Measurements from ENCODE around the gene PDE2A.

PDE2A gene

DNA sequence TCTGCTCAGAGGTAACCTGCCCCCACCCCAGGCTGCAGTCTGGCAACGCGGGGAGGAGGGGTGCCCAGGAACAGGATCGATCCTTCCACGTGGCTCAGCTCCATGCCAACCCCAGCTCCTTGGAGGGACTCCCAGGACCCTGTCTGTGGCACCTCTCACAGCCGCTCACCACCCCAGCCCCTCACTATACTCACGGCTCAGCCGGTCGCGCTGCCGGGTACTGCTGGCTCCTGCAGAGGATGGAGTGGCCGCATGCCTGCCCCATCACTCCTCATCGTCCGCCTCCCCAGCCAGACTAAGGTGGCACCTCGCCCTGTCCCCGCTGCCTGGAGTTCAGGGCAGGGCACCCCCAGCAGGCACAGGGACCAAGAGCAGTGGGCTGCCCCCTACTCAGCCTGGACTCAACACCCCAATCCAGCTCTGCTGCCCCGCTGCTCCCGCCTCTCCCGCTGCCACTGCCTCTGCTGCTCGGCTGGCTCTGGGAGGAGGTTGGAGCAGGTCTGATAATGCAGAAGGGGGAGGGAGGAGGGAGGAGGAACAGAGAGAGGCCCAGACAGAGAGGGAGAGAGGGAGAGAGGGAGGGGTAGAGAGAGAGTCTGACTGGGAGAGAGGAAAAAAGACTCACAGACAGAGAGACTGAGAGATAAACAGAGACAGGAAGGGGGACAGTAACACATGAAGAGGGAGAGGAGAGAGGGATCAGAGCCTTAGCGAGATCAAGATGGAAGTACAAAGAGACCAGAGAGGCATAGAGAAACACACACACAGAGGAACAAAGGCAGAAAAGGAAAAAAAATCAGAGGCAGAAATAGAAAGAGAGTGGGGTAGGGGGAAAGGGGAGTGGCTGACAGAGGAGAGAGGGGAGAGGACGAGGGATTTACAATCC, at the start of gene PDE2A:
Gene PDE2A, minus strand, starts transcription at position 480 of the 886 bp plus-strand sequence. Its CDS starts 215 bp downstream, at position 265.
- DNase-seq (ENCODE audit: low read depth in 3 of 3) = no peak

DNA sequence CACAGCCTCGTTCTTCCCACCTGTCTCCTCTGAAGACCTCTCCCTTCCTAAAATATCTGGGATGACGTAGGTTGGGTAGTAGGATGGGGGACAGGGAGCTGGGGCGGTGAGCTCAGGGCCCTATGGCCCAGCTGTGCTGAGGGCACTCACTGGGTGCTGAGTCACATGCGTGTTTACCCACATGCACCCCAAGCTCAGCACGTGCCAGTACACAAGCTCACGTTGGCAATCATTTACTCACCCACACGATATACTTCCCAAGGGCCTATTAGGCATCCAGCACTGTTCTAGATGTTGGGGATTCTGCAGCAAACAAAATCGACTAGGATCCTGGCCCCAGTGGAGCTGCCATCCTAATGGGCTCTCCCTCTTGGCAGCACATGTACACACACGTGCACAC, 49.3 kb upstream of the PDE2A start:
- DNase-seq (ENCODE audit: low read depth in 3 of 3) = no peak

DNA sequence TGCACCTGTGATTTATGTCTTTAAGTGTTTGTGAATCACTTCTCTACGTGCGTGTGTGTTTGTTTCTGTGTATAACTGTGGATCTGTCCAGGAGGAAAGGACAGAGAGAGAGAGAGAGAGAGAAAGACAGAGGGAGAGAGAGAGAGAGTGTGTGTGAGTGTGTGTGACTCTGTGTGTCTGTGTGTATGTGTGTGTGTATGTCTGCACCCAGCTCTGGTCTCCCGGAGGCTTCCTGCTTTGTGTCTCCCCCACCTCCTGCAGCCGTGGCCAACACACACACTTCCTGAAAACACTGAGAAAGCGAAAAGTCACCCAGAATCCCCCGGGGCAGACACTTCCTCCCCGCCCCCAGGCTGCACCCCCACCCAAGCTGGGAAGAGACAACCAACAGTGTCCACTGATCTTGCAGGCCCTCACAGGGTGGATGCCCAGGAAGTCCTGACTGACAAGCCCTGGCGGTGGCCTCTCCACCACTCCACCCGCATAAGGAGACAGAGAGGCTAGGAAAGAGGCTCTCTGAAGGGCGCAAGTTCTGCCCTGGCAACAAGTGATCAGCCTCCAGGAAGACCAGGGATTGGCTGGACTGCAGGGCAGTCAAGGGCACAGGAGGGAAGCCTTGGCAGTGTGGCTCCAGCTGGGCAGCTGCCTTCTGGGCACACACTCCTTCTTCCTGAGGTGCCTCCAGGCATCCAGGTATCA, 48.0 kb upstream of the PDE2A start:
- DNase-seq (ENCODE audit: low read depth in 3 of 3) = peak; percentile 67 to 70 (median 68)

DNA sequence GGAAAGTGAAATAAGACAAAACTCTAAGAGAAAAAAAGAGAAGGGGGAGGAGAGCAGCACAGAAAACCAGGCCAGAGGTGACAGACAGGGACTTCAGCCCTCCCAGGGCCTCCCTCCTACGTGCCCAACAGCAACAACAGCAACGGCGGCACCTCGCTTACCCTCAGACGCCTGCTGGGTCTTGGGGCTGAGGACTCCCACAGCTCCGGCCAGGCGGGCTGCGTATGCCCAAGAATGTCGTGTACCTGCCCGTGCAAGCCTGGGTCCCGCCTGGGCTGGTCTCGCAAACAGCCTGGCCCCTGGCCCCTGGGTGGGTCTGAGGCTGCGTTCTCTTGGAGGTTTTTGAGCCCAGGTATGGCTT, 47.4 kb upstream of the PDE2A start:
- DNase-seq (ENCODE audit: low read depth in 3 of 3) = no peak

DNA sequence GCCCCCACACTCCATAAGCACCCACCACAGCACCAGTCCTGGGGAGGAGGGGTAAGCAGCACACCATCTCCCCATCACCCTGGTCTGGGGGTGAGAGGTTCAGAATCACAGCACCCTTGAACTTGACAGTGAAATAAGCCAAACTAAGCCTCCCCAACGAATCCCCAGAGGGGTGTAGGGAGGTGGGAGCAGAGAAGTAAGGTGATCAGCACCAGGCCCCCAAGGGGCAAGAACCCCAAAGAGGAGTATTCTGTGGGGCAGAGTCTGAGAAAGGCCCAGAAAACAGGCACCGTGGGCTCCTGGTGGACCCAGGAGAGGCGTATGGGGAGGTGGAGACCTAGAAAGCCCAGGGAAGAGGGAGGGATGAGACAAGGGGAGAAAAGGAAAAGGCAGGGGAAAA, 47.1 kb upstream of the PDE2A start:
- no peak for DNase-seq (ENCODE audit: low read depth in 3 of 3)

DNA sequence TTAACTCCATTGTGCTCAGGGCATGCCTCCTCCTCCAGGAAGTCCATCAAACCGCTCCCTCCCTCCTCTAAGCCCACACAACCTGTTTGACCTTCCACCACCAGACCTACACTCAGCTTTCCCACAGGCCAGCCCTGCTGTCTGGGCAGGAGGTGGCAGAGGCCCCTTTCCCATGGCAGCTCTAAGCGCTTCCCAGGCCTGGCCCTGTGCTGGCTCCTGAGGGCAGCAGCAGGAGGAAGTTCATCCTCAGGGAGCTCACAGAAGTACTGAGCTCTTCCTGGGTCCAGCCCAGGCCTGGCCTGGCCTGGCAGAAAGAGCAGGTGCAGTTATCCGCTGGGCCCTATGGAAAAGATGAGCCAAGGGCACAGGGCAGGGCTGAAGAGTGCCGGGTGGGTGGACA, 46.6 kb upstream of the PDE2A start:
- DNase-seq (ENCODE audit: low read depth in 3 of 3) = no peak

DNA sequence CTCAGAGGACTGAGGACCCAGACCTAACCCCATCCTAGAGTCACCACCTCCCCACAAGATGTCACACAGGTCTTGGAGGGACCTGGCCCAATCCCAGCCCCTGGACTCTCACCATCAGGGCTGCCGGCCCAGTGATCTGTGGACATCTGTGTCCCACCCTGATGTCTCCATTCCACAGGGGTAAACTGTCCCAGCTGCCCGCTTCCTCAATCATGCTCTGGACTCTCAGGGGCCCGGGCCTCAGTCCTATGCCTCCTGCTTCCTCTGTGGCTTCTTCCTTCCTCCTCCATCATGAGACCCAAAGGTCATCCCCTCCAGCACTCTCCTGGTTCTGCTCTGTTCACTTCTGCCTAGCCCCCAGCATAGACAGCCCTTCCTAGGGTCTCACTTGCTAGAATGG, 45.8 kb upstream of the PDE2A start:
- DNase-seq (ENCODE audit: low read depth in 3 of 3) = no peak

DNA sequence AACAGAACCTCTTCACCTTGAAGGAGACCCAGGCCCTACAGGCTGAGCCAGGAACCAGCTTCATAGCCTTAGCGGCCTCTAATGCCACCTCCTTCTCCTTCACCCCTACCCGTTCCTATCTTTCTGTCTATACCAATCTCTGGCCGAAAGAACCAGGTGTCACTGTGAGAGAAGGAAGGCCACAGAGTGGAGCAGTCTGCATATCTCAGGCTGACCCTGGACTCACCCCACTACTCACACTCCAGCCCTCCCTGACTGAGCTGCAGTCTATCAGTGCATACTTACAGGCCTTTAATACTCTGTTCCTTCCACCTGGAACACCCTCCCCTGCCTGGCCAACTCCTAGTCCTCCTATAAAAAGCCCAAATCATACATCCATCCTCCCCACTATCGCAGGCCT, 45.3 kb upstream of the PDE2A start:
- no peak for DNase-seq (ENCODE audit: low read depth in 3 of 3)

DNA sequence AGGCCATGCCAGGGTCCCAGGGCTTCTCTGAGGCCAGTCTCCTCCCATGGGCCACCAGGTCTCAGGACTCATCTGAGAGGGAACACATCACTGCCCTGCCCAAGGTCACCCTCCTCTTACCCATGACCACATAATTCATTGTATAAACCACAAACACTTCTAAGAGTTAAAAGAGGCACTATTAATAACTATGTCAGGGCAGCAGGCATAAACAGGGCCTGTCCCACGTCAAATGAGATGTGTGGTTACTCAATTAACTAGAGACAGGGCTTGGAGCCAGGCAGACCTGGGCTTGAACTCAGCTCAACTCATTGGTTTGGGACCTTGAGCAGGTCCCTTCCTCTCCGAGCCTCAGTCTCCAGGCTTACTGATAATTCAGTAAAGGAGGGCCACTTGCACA, 44.9 kb upstream of the PDE2A start:
- DNase-seq (ENCODE audit: low read depth in 3 of 3) = no peak

DNA sequence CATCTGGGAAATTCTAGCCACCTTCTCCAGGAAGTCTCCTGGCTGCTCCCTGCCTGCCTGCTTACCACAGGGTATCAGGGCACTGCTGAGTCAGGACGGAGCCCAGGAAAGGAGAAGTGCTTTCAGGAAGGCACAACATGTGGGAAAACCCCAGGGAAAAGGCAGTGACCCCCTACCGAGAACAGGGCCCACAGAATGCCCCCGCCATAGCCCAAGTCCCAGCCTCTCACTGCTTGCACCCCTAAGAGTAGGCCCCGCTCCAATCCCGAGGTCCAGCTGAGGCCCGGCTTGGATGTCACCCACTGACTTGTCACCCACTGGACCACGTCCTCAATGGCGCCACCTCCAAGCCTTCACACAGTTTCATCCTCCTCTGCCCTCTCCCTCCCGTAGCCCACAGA, 43.9 kb upstream of the PDE2A start:
- DNase-seq (ENCODE audit: low read depth in 3 of 3) = no peak

DNA sequence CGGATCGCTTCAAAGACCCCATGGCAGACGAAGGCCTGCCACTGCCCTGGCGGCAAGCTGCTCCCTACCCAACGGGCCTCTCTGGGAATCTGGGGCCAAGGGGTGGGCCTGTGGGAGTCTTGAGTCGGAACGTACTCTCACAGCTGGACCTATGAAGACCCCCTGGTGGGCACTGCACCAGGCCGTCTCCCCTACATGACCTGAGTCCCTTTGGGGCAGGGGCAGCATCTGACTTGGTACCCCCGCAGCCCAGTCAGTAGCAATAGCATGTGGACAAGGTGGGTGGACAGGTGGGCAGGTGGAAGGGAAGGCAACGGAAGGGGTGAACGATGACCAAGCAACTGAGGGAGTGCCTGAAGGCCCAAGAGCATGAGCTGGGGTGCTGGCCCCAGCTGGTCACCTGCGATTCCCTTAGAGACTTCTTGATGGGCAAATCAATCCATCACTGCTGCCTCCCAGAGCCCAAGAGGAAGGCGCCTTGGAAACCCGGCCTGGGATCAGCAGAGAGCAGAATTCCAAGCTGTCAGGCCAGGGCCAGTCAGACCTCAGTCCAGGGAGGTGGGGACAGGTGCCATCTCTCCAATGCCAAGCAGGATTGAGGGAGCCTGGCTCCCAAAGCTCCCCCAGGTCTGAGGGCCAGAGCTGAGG, 42.7 kb upstream of the PDE2A start:
- no peak for DNase-seq (ENCODE audit: low read depth in 3 of 3)

DNA sequence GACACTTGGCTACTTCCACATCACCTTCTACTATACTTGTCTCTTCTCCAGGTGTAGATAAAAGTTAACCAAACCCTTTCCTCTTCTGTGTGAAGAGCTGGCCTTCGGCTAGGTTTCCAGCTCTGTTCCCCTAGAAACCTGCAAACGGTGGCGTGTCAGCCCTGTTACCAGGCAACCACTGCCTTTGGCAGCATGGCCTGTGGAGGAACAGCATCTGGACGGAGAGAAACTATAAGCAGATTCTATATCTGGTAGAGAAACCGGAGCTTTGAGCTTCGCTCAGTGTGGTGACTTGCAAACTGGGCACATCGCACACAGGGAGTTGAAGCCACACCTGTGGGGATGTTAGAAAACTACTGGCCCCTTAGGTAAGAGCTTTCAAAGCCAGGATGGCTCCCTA, 42.1 kb upstream of the PDE2A start:
- DNase-seq (ENCODE audit: low read depth in 3 of 3) = no peak

DNA sequence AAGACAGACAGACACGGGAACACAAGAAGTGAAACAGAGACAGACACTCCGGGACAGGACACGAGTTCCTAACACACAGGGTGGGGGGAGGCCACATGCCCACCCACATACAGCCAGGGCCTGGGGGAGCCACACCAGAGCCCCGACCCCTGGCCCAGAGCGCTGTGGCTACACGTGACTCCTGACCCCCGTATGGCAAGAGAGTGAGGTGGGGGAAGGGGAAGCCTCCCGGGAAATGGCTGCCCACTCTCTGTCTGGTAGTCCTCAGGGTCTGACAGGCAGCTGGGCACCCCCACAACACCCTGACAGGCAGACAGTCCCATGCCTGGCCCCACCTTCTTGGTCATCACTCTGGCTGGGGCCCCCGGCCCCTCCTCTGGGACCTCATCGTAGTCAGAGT, 38.6 kb upstream of the PDE2A start:
- no peak for DNase-seq (ENCODE audit: low read depth in 3 of 3)

DNA sequence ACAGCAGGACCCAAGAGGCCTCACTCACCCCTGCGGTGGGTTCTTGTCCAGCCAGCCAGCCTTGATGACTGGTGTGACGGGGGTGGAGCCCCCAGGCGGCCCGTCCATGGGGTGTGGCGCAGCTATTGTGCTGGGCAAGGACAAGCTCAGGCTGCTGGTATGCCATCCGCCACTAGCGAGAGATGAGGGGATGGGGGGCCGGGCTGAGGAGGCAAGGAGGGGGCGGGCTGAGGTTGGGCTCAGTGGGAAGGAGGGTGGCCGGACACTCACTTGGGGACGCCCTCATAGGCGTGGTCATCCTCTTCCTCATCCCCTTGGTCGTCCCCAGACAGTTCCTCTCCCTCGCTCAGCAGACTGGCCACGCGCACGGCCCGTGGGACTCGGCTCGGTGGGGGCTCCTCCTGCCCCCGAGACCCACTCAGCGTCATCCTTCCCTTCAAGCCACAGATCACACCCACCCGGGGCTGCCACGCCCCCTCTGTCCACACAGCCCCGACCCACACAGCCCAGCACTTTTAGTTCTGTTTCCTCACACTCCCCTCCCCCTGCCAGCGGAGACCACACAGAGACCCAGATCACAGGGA, 38.0 kb upstream of the PDE2A start:
- DNase-seq (ENCODE audit: low read depth in 3 of 3) = no peak

DNA sequence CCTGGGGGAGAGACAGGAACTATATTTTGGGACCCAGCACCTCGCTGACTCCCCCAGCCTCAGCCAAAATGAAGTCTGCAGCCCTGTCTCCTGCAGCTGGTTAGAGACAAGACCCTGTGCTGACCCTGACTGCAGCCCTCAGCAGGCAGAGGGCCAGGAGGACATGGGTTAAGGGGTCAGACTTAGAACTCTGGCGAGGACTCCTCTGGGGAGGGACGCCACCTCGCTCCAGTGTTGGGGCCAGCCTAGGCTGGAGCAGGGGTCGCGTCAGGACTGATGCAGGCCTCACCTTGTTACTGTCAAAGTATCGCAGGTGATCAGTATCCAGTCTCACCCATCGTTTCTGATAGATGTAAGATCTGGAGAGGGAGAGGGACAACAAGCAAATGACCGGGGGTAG, 36.9 kb upstream of the PDE2A start:
- DNase-seq (ENCODE audit: low read depth in 3 of 3) = no peak

DNA sequence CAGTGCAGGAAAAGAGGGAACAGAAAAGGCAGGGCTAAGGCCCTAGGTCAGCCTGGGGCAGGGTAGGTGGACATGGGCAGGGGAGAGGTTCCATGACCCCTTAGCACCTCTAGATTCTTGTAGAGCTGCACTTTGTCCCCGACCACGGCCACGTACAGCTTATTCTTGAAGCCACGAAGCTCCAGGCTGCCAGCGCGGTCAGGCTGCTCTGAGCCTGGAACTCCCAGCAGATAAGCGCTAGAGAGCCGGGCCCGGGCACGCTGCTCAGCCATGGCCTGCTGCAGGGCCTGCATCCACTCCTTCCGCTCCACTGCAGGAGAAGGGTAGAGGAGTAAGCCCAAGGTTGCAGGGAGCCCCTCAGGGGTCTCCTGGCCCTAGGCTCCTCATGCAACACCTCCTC, 36.1 kb upstream of the PDE2A start:
- no peak for DNase-seq (ENCODE audit: low read depth in 3 of 3)

DNA sequence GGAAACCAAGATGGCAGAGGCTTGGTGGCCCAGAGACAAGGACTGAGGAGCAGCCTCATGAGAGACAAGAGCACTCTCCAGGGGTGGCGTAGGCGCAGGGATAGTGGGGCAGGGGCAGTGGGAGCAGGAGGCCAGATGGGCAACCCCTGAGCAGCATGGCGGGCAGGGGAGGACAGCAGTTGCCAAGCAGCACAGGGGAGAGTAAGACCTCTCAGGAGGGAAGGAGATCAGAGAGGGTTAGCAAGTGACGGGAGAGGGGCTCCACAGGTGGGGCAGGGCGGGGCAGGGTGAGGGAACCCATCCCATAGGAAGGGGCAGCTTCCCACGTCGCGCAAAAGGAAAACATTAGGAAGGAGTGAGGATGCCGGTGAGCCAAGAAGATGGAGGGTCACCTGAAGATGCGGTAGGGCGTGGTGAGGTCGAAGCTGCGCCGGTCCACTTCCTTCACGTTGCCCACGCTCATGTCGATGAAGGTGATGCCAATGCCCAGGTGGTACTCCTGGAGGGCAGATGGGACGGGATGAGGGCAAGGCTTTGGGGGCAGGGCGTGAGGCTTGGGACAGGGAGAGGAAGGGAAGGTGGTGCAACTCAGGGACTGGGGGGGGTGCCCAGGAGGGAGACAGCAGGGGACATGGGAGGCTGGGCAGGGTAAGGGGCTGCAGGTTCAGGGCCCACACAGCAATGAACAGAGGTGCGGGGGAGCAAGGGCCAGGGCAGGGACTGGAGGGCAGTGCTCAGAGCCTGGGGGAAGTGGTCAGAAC, 35.4 kb upstream of the PDE2A start:
- DNase-seq (ENCODE audit: low read depth in 3 of 3) = no peak

DNA sequence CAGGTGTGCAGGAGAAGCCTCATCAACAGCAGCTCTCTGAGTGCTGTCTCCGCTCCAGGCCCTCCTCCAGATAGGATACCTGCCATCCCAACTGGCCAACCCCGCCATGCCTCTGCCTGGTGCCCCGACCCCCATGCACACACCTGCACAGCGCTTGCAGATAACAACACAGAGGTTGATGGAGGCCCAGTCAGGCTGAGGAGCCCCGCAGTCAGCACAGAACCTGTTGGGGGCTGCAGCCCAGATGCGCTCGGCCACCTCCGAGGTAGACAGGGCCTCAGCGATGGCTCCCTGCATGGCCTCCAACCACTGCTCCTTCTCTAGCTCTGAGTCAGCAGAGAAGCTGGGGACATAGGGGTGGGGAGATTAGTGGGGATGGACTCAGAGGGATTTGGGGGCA, 32.8 kb upstream of the PDE2A start:
- no peak for DNase-seq (ENCODE audit: low read depth in 3 of 3)

DNA sequence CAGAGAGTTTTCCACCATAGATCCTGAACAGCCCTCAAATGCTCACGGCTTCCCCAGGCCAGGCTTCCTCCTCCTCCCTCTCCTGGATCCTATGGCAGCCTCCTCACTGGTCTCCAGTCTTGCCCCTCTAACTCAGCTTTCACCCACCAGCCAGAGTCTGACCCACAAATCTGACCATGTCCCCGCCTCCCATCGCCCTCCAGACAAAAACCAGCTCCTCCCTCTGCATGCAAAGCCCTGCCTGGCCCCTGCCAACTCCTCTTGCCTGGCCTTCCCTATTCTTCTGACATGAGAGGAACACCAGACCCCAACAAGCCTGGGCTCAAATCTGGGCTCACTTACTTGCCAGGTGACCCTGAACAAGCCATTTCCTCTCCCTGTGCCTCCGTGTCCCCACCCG, 32.4 kb upstream of the PDE2A start:
- no peak for DNase-seq (ENCODE audit: low read depth in 3 of 3)

DNA sequence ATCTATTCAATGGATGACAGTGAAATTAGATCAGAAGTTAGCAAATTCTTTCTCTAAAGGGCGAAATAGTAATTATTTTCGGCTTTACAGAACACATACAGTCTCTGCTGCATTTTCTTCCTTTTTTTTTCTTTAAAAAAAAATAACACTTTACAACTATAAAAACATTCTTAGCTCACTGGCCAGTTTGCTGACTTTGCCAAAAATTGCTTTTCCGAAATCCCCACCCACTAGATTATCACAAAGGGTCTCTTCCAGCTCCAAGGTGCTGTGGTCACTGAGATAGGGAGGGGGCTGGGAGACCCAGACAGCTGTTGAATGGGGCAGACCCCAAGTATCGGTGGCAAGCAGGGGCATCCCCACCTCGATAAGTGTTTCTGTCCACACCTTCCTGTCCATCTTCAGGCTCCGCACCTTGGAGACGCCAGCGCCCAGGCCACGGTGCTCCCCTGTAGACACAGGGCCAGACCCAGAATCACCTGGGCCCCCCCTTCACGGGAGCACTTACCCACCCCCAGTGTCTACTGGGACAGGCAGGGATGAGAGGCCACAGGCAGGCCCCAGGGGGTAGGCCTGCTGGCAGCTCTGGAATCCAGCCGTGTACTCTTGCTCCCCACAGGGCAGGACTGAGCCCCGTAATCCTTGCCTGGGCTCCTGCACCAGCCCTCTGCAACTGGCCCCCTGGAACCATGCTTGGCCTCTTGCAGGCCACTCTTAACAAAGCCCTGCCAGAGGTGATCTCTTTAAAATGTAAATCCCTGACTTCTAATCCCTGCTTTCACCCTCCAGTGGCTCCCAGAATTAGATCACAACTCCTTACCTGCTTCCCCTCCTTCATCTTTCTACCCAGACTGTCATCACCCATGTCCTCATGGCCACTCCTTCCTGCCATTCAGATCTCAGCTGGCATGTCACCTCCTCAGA, 31.5 kb upstream of the PDE2A start:
- no peak for DNase-seq (ENCODE audit: low read depth in 3 of 3)

Data from stimulated activated CD4-positive, alpha-beta T cell treated with anti-CD3 and anti-CD28 coated beads, TNF-alpha, amount 100 ng/mL, for 4 hours (primary cell).